GM21367 (cell line): ENCODE results near the gene SLFN12L.

Experiments used
- ATAC-seq: cut with Tn5 transposase; IDR thresholded peaks from one replicate; pipeline ENCODE4 v1.9.1; 2021; ENCODE audit not compliant: unreplicated experiment

SLFN12L gene

GRCh38 chr17:35433075-35433894 lies 104.2 kb downstream of the SLFN12L start:
- no peak for ATAC-seq

GRCh38 chr17:35432176-35433074 lies 105.1 kb downstream of the SLFN12L start, which contains the start of gene SLFN12:
TSS of gene SLFN12 (minus strand) at chr17:35432500. CDS start at chr17:35423028, 9,472 bp downstream.
- peak; percentile 73 for ATAC-seq

DNA sequence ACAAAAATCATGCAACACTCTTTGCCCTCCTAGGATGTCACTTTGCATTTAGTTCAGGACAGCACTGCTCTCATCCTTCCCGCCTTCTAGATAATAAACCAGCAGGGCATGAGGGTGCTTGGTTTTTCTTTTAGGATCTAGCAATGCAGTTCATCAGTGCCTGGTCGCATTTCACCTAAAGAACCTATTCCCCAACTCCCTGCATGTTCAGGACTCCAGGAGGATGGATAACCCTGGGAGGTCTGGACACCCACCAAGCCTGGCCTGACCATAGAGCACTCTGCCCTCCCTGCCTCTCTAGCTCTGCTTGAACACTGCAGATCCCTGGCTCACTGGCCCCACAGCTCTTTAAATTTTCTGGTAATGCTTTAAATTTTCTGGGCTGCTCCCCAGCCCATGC lies 107.8 kb downstream of the SLFN12L start:
- no peak for ATAC-seq

DNA sequence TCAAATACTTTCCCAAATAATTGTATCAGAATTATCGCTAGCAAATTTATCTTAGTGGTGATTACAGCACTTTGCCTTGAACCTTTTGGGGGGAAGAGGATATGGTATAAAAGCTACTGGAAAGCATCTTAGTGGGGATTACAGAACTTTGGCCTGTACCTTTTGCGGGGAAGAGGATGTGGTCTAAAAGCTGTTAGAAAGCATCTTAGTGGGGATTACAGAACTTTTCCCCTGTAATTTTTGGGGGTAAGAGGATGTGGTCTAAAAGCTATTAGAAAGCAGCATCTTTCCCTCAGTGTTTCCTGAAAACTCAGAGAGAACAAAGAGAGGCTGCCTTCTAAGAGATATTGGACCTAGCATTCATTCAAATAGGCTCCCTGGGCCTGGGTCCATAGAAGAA lies 109.2 kb downstream of the SLFN12L start:
- no peak for ATAC-seq

- ATAC-seq, result no peak
Measured at GRCh38 chr17:35423761-35424160, 113.7 kb downstream of the SLFN12L start.
